ENCODE results near the gene DYNC1I1. TPM values are rescaled to one million over a fixed set of nuclear protein-coding genes. Genes with fewer than 3 reads are reported as not detected.

DYNC1I1 gene
- total RNA-seq, 6 donors from 2014 or later: 0.46 to 3.1 (median 1.7) TPM; not detected in 1

DNA sequence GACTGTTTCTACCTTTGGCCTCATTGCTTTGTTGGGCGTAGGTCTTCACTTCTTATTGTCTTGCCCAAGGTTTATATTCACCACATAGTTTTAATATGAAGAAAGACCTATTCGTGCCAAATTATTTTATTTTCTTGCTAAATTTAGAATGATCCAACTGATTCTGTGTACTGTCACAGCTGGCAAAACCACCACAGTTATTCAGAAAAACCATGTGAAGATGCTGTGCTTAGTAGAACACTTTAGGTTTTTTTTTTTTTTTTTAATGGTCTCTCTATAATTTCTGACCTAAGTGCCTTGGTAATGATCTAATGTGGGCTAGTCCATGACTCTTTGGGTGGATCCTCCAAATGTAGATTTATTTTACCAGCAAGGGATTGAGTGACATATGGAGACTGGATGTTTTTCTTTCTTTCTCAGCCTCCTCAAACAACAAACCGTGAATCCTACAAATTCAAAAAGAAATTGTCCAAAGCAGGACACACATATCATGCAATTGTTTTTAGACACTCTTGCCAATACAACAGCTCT lies 243.8 kb downstream of the DYNC1I1 start:
- Histone ChIP-seq H3K4me1 (no peaks in the 10 kb centered on the region), H3K4me3 (no peak overlapping the region), H3K27me3 (no peaks in the 10 kb centered on the region), H3K9me3 (no peaks in the 10 kb centered on the region), H3K27ac (no peak overlapping the region), H3K36me3 (no peaks in the 10 kb centered on the region)
- WGBS, 2 donors: 80 to 85% methylated on average over 3 of the region's 3 CpGs
- ATAC-seq (ENCODE audit: low FRiP score in 2 of 2): no peak
- no peak for DNase-seq
- TF ChIP-seq EP300 (IDR thresholded peaks at IDR 0.05): no peak
- no peak for TF ChIP-seq POLR2AphosphoS5 (IDR thresholded peaks at IDR 0.05)
- no peak for TF ChIP-seq POLR2A (IDR thresholded peaks at IDR 0.05)
- TF ChIP-seq, protein P1, sequence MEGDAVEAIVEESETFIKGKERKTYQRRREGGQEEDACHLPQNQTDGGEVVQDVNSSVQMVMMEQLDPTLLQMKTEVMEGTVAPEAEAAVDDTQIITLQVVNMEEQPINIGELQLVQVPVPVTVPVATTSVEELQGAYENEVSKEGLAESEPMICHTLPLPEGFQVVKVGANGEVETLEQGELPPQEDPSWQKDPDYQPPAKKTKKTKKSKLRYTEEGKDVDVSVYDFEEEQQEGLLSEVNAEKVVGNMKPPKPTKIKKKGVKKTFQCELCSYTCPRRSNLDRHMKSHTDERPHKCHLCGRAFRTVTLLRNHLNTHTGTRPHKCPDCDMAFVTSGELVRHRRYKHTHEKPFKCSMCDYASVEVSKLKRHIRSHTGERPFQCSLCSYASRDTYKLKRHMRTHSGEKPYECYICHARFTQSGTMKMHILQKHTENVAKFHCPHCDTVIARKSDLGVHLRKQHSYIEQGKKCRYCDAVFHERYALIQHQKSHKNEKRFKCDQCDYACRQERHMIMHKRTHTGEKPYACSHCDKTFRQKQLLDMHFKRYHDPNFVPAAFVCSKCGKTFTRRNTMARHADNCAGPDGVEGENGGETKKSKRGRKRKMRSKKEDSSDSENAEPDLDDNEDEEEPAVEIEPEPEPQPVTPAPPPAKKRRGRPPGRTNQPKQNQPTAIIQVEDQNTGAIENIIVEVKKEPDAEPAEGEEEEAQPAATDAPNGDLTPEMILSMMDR (IDR thresholded peaks at IDR 0.05): no peak

DNA sequence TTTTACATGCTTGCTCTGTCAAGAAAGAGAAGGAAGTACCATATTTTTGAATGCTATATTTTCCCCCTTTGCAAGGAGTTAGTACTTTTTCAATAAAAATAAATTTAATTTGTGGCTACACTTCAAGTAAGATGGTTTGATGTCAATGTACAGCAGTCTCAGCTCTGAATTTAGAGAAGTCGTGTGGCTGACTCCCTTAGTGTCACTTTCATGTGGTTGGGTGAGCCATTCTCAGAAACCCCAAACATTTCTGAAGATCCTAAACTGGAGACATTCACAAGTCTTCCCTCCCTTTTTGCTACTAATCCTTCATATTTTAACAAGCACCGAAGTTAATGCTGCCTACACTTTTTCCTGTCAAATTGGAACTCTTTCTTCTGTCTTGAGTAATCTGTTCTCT lies 244.4 kb downstream of the DYNC1I1 start:
- WGBS, 2 donors: 69 to 79% methylated on average over 2 of the region's 2 CpGs

DNA sequence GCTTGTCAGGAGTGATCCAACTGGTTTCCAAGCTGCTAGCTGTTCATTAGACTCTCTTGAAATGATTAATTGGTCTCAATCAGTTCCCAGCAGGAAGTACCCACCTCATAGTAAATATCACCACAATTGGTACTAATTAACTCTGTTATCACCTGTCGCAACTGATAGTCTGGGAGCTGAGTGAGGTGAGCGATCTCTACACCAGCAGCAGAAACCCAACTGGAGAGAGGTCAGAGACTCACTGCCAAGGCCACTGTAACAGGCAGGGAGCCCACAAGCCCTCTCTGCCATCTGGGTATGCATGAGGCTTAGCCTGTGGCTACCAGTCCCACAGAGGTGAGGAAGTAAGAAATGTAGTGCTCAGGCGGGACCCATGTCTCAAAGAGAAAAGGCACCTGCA lies 245.5 kb downstream of the DYNC1I1 start:
- no peak overlapping the region for H3K4me3 ChIP-seq
- H3K9me3 ChIP-seq: no peaks in the 10 kb centered on the region
- no peaks in the 10 kb centered on the region for H3K4me1 ChIP-seq
- no peak overlapping the region for H3K27ac ChIP-seq
- no peak for TF ChIP-seq EP300 (IDR thresholded peaks at IDR 0.05)
- no peaks in the 10 kb centered on the region for H3K36me3 ChIP-seq
- DNase-seq (no peak), ATAC-seq (ENCODE audit: low FRiP score in 2 of 2) (no peak)
- no peaks in the 10 kb centered on the region for H3K27me3 ChIP-seq
- 88 to 100% methylated on average over 1 to 3 of the region's 3 CpGs for WGBS, 2 donors

More for the DNA sequence above, 244.4 kb downstream of the DYNC1I1 start:
- Histone ChIP-seq H3K9me3 (no peaks in the 10 kb centered on the region), H3K27ac (no peak overlapping the region), H3K27me3 (no peaks in the 10 kb centered on the region), H3K4me1 (no peaks in the 10 kb centered on the region), H3K4me3 (no peak overlapping the region), H3K36me3 (no peaks in the 10 kb centered on the region)
- DNase-seq (no peak), ATAC-seq (ENCODE audit: low FRiP score in 2 of 2) (no peak)
- TF ChIP-seq EP300 (IDR thresholded peaks at IDR 0.05): no peak
- no peak for TF ChIP-seq POLR2AphosphoS5 (IDR thresholded peaks at IDR 0.05)
- TF ChIP-seq POLR2A (IDR thresholded peaks at IDR 0.05): no peak

DNA sequence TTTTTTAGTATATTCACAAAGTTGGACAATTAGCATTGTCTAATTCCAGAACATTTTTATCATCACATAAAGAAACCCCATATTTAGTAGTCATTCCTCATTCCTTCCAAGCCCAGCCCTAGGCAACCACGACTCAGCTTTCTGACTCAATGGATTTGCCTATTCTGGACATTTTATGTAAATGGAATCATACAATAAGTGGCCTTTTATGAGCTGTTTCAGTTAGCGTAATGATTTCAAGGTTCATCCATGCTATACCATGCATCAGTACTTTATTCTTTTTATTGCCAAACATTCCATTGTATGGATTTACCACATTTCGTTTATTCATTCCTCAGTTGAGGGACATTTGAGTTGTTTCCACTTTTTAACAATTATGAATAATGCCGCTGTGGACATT lies 249.2 kb downstream of the DYNC1I1 start:
- TF ChIP-seq POLR2AphosphoS5 (IDR thresholded peaks at IDR 0.05): no peak
- TF ChIP-seq POLR2A (IDR thresholded peaks at IDR 0.05): no peak
- TF ChIP-seq, protein P1 (IDR thresholded peaks at IDR 0.05): no peak
- no peak for TF ChIP-seq EP300 (IDR thresholded peaks at IDR 0.05)
- WGBS, 2 donors: 89 to 94% methylated on average over 4 of the region's 4 CpGs

DNA sequence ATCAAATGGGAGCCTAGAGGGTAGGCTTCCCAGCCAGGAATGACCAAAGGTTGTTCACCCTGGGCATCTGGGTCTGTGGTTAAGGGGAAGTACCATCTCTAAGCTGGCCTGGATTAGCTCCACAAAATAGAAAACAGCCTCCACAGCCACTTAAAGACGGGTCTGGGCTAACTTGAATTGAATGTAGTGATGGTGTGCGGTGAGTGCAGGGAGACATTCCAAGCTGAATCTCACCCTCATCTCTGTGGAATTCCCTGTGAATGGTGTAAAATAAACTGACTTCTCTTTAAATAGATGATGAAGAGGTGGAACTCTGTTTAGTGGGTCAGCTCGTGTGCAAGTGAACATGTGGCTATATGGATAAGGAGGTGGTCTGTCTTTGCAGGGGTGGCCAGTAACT lies 251.0 kb downstream of the DYNC1I1 start:
- 65 to 69% methylated on average over 3 of the region's 3 CpGs for WGBS, 2 donors
- ATAC-seq (ENCODE audit: low FRiP score in 2 of 2): no peak

More for the DNA sequence above, 249.2 kb downstream of the DYNC1I1 start:
- Histone ChIP-seq H3K27ac (no peak overlapping the region), H3K27me3 (no peaks in the 10 kb centered on the region), H3K4me3 (no peak overlapping the region), H3K36me3 (no peaks in the 10 kb centered on the region), H3K9me3 (no peaks in the 10 kb centered on the region), H3K4me1 (no peaks in the 10 kb centered on the region)
- ATAC-seq (ENCODE audit: low FRiP score in 2 of 2): no peak
- DNase-seq: no peak

More for the DNA sequence above, 251.0 kb downstream of the DYNC1I1 start:
- Histone ChIP-seq H3K27ac (no peak overlapping the region), H3K9me3 (no peaks in the 10 kb centered on the region), H3K4me3 (no peak overlapping the region), H3K27me3 (no peaks in the 10 kb centered on the region), H3K4me1 (no peaks in the 10 kb centered on the region), H3K36me3 (no peaks in the 10 kb centered on the region)
- DNase-seq: no peak
- TF ChIP-seq POLR2A (IDR thresholded peaks at IDR 0.05): no peak
- no peak for TF ChIP-seq POLR2AphosphoS5 (IDR thresholded peaks at IDR 0.05)
- TF ChIP-seq EP300 (IDR thresholded peaks at IDR 0.05): no peak
- TF ChIP-seq, protein P1 (IDR thresholded peaks at IDR 0.05): no peak

Data from upper lobe of left lung (tissue), 6 donors.